DOHH2 (cell line): Measurements from ENCODE around the gene NUP210.

Source experiments
- EZH2phosphoT487 ChIP-seq: fragments of 200-600 bp; sonication (generic); IDR thresholded peaks from 2 replicates; pipeline ENCODE4 v1.6.1; 2017; ENCODE audit warnings: borderline replicate concordance, mild to moderate bottlenecking, antibody characterized with exemption, low read length, moderate library complexity, mixed read lengths
- TF ChIP-seq, protein P1 (sequence below): fragments of 200-600 bp; sonication (generic); IDR thresholded peaks from one replicate; pipeline ENCODE4 v1.5.1; 2014; ENCODE audit warnings: antibody characterized with exemption, mild to moderate bottlenecking, low read depth, low read length; ENCODE audit not compliant: poor library complexity, severe bottlenecking

DNA sequence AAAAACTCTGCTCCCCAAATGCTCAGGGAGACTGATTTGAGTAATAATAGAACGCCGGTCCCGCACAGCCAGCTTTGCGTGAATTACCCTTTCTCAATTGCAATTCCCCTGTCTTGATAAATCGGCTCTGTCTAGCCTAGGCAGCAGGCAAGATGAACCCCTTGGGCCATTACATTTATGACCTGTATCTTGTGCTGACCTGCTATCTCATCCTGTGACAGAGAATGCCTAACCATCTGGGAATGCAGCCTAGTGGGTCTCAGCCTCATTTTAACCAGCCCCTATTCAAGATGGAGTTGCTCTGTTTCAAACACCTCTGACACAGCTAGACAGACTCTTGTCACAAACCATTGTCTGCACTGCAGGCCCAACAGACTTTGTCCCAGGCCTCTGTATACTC, 13.8 kb upstream of the NUP210 start:
- TF ChIP-seq, protein P1, sequence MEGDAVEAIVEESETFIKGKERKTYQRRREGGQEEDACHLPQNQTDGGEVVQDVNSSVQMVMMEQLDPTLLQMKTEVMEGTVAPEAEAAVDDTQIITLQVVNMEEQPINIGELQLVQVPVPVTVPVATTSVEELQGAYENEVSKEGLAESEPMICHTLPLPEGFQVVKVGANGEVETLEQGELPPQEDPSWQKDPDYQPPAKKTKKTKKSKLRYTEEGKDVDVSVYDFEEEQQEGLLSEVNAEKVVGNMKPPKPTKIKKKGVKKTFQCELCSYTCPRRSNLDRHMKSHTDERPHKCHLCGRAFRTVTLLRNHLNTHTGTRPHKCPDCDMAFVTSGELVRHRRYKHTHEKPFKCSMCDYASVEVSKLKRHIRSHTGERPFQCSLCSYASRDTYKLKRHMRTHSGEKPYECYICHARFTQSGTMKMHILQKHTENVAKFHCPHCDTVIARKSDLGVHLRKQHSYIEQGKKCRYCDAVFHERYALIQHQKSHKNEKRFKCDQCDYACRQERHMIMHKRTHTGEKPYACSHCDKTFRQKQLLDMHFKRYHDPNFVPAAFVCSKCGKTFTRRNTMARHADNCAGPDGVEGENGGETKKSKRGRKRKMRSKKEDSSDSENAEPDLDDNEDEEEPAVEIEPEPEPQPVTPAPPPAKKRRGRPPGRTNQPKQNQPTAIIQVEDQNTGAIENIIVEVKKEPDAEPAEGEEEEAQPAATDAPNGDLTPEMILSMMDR: no peak
- TF ChIP-seq EZH2phosphoT487: no peak
